HEK293 (cell line): ENCODE measurements around the gene CRYBG2.

Source experiments
- CTCF ChIA-PET: fragments of 350-600 bp; formaldehyde crosslinking; extraction: SDS; loops from one replicate; lab custom pipeline; 2021; ENCODE audit warnings: antibody characterized with exemption; lab: Yijun Ruan, JAX
- POLR2A ChIA-PET: fragments of 300-600 bp; formaldehyde crosslinking; extraction: SDS; loops from one replicate; lab custom pipeline; 2020; ENCODE audit warnings: antibody characterized with exemption, inconsistent platforms; lab: Yijun Ruan, JAX
- H3K27ac ChIP-seq: fragments of 200-500 bp; sonication (Bioruptor generic); 2 replicates; pipeline ENCODE4 v1.5.1; 2014; ENCODE audit warnings: low read depth, low read length, control low read depth, inconsistent platforms; ENCODE audit errors: extremely low read depth
- H3K36me3 ChIP-seq, 2 experiments: fragments of 200-500 bp in 1 of 2; sonication (Bioruptor generic) in 1 of 2; 1 replicate in 1 of 2; 2 replicates in 1 of 2; pipeline ENCODE4 v1.5.1; 2014 to 2017; ENCODE audit warnings: inconsistent platforms in 2 of 2, low read length in 2 of 2; ENCODE audit not compliant: control insufficient read depth in 2 of 2, insufficient read depth in 1 of 2
- H3K4me1 ChIP-seq: fragments of 200-500 bp; sonication (Bioruptor generic); 2 replicates; pipeline ENCODE4 v1.5.1; 2014; ENCODE audit warnings: mild to moderate bottlenecking, low read length, inconsistent platforms; ENCODE audit not compliant: control insufficient read depth, insufficient read depth
- H3K4me3 ChIP-seq: 2 replicates; pipeline ENCODE4 v1.5.1; 2011; ENCODE audit warnings: low read depth, mild to moderate bottlenecking, control low read depth, low read length, moderate library complexity
- H3K9me3 ChIP-seq: fragments of 200-500 bp; sonication (Bioruptor generic); 2 replicates; pipeline ENCODE4 v1.5.1; 2014; ENCODE audit warnings: low read depth, low read length, inconsistent platforms; ENCODE audit not compliant: control insufficient read depth, insufficient read depth
- PRDM2 ChIP-seq: fragments of 450-650 bp; formaldehyde crosslinking; IDR thresholded peaks from 2 replicates; pipeline ENCODE4 v1.5.1; 2016; ENCODE audit warnings: missing biosample characterization, missing genetic modification characterization, borderline replicate concordance
- WT1 ChIP-seq: fragments of 450-650 bp; formaldehyde crosslinking; IDR thresholded peaks from 2 replicates; pipeline ENCODE4 v1.5.1; 2016; ENCODE audit warnings: missing biosample characterization, missing genetic modification characterization
- ZNF121 ChIP-seq: fragments of 450-650 bp; formaldehyde crosslinking; IDR thresholded peaks from 2 replicates; pipeline ENCODE4 v1.5.1; 2016; ENCODE audit warnings: missing biosample characterization, missing genetic modification characterization
- ZNF132 ChIP-seq: fragments of 450-650 bp; formaldehyde crosslinking; IDR thresholded peaks from 2 replicates; pipeline ENCODE4 v1.5.1; 2017; ENCODE audit warnings: missing biosample characterization, missing genetic modification characterization, borderline replicate concordance
- ZNF146 ChIP-seq: fragments of 450-650 bp; formaldehyde crosslinking; IDR thresholded peaks from 2 replicates; pipeline ENCODE4 v1.5.1; 2016; ENCODE audit warnings: missing biosample characterization, missing genetic modification characterization
- ZNF214 ChIP-seq: fragments of 450-650 bp; formaldehyde crosslinking; IDR thresholded peaks from 2 replicates; pipeline ENCODE4 v1.5.1; 2017; ENCODE audit warnings: missing biosample characterization, mild to moderate bottlenecking, missing genetic modification characterization, borderline replicate concordance
- ZNF311 ChIP-seq: fragments of 450-650 bp; formaldehyde crosslinking; IDR thresholded peaks from 2 replicates; pipeline ENCODE4 v1.5.1; 2017; ENCODE audit warnings: missing biosample characterization, missing genetic modification characterization, borderline replicate concordance
- ZNF324 ChIP-seq: fragments of 450-650 bp; formaldehyde crosslinking; IDR thresholded peaks from 2 replicates; pipeline ENCODE4 v1.5.1; 2016; ENCODE audit warnings: missing biosample characterization, missing genetic modification characterization
- ZNF335 ChIP-seq: fragments of 450-650 bp; formaldehyde crosslinking; conservative IDR thresholded peaks from 2 replicates; pipeline ENCODE4 v1.5.1; 2016; ENCODE audit warnings: missing biosample characterization, missing genetic modification characterization
- ZNF366 ChIP-seq: fragments of 450-650 bp; formaldehyde crosslinking; conservative IDR thresholded peaks from 2 replicates; pipeline ENCODE4 v1.5.1; 2016; ENCODE audit warnings: missing biosample characterization, missing genetic modification characterization
- ZNF416 ChIP-seq: fragments of 450-650 bp; formaldehyde crosslinking; IDR thresholded peaks from 2 replicates; pipeline ENCODE4 v1.5.1; 2016; ENCODE audit warnings: missing biosample characterization, missing genetic modification characterization
- ZNF530 ChIP-seq: fragments of 450-650 bp; formaldehyde crosslinking; IDR thresholded peaks from 2 replicates; pipeline ENCODE4 v1.5.1; 2016; ENCODE audit warnings: low read depth, missing biosample characterization, missing genetic modification characterization
- ZNF555 ChIP-seq: fragments of 450-650 bp; formaldehyde crosslinking; conservative IDR thresholded peaks from 2 replicates; pipeline ENCODE4 v1.5.1; 2017; ENCODE audit warnings: missing biosample characterization, mild to moderate bottlenecking, missing genetic modification characterization, inconsistent platforms
- ZNF571 ChIP-seq: fragments of 450-650 bp; formaldehyde crosslinking; IDR thresholded peaks from 2 replicates; pipeline ENCODE4 v1.5.0; 2017; ENCODE audit warnings: missing biosample characterization, missing genetic modification characterization
- ZNF580 ChIP-seq: fragments of 450-650 bp; formaldehyde crosslinking; IDR thresholded peaks from 2 replicates; pipeline ENCODE4 v1.5.1; 2016; ENCODE audit warnings: missing biosample characterization, missing genetic modification characterization
- ZNF626 ChIP-seq: fragments of 450-650 bp; sonication (Bioruptor Pico); formaldehyde crosslinking; IDR thresholded peaks from 2 replicates; pipeline ENCODE4 v1.5.1; 2018; ENCODE audit warnings: missing biosample characterization, missing genetic modification characterization, inconsistent platforms
- ZNF677 ChIP-seq: fragments of 450-650 bp; IDR thresholded peaks from 2 replicates; pipeline ENCODE4 v1.5.0; 2018; ENCODE audit warnings: missing biosample characterization, mild to moderate bottlenecking, missing genetic modification characterization, moderate library complexity
- TF ChIP-seq, protein P1 (sequence below): fragments of 450-650 bp; formaldehyde crosslinking; optimal IDR thresholded peaks from 2 replicates; pipeline ENCODE3; 2016; ENCODE audit warnings: missing biosample characterization, mild to moderate bottlenecking, missing genetic modification characterization

CRYBG2 gene

GRCh38 chr1:26361605-26362122 is 7.7 kb upstream of the CRYBG2 start (continued):
- no peak for TF ChIP-seq ZNF555 (tag by site-specific recombination)
- TF ChIP-seq, protein P1, sequence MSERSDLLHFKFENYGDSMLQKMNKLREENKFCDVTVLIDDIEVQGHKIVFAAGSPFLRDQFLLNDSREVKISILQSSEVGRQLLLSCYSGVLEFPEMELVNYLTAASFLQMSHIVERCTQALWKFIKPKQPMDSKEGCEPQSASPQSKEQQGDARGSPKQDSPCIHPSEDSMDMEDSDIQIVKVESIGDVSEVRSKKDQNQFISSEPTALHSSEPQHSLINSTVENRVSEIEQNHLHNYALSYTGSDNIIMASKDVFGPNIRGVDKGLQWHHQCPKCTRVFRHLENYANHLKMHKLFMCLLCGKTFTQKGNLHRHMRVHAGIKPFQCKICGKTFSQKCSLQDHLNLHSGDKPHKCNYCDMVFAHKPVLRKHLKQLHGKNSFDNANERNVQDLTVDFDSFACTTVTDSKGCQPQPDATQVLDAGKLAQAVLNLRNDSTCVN (tag by site-specific recombination) = no peak

- Histone ChIP-seq H3K27ac (no peak overlapping the region), H3K4me1 (no peaks in the 10 kb centered on the region), H3K9me3 (no peaks in the 10 kb centered on the region), H3K36me3 (no peaks in the 10 kb centered on the region), H3K4me3 (no peak overlapping the region)
- no peak for TF ChIP-seq ZNF335 (tag by site-specific recombination)
- TF ChIP-seq ZNF677 (tag by site-specific recombination) = no peak
- no peak for TF ChIP-seq ZNF626
- no peak for TF ChIP-seq WT1 (tag by site-specific recombination)
- no peak for TF ChIP-seq ZNF121 (tag by site-specific recombination)
- TF ChIP-seq ZNF324 = no peak
- CTCF ChIA-PET = interaction anchor here (0.8 to 1.7 kb wide), 5 partner anchors 33 to 177 kb away, joined by 3 to 10 read pairs (median 5); no protein-coding TSS in a partner anchor
- POLR2A ChIA-PET = no interaction called here
Observed at GRCh38 chr1:26360807-26361604, 7.1 kb upstream of the CRYBG2 start.

DNA sequence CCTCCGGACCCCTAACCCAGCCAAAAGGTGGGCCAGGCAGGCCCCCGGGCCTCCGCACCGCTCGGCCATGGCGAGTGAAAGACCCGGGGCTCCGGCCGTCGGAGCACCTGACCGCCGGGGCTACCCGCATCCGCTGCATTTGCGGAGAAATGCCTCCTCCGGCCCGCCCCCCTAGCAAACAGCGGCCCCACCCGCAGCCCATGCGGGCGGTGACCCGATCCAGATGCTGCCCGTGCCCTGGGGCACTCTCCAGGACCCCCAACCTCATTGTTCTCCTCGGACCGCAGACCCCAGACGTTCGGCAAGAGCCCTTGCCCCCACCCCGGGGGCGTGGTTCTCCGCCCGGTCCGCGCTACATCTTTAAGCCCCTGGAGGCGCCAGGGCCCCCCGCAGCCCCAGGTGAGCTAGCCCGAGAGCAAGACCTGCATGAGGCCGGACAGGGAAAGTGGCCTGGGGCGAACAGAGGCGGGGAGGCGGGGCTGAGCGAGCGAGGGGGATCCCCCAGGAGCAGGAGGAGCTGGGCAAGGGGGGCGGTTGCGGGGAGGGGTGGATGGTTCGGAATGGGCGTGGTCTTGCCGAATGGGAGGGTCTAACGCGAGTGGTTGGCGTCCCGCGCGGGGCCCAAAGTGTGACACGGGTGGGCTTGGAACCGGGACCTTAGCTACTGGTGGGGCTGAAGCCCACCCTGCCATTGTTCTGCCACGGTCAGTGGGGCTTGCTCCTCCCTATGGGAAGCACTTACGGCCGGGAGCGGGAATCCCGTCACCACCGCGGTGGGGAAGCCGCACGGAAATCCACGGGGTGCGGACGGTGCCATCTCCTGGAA is 6.3 kb upstream of the CRYBG2 start:
- H3K4me1 ChIP-seq = no peaks in the 10 kb centered on the region
- POLR2A ChIA-PET = no interaction called here
- no peak overlapping the region for H3K4me3 ChIP-seq
- TF ChIP-seq ZNF146 (tag by site-specific recombination) = no peak
- TF ChIP-seq ZNF311 (tag by site-specific recombination) = no peak
- TF ChIP-seq, all 188 proteins: peak for 0
- CTCF ChIA-PET = no interaction called here
- Histone ChIP-seq H3K9me3 (no peaks in the 10 kb centered on the region), H3K36me3 (no peaks in the 10 kb centered on the region), H3K27ac (no peak overlapping the region)

- POLR2A ChIA-PET = no interaction called here
- H3K4me3 ChIP-seq = no peak overlapping the region
- no peaks in the 10 kb centered on the region for H3K36me3 ChIP-seq
- no peak overlapping the region for H3K27ac ChIP-seq
- H3K4me1 ChIP-seq = no peaks in the 10 kb centered on the region
- CTCF ChIA-PET = interaction anchor here (0.6 to 0.7 kb wide), 3 partner anchors 35 to 93 kb away, joined by 3 to 6 read pairs (median 3); no protein-coding TSS in a partner anchor
- no peaks in the 10 kb centered on the region for H3K9me3 ChIP-seq
- TF ChIP-seq ZNF571 (tag by site-specific recombination) (no peak), ZNF132 (tag by site-specific recombination) (no peak), ZNF580 (tag by site-specific recombination) (no peak), ZNF416 (no peak), ZNF366 (tag by site-specific recombination) (no peak), PRDM2 (tag by site-specific recombination) (no peak), ZNF214 (no peak), ZNF530 (tag by site-specific recombination) (no peak)
Observed at GRCh38 chr1:26358411-26359384, 4.8 kb upstream of the CRYBG2 start.
